Adrenal gland (tissue), 5 donors: ENCODE data around the gene TNC.

Experiments
- CTCF ChIP-seq, 6 experiments: fragments of 450-650 bp in 4 of 6; fragments of 200-600 bp in 2 of 6; sonication (generic) in 1 of 6; IDR thresholded peaks; 1 replicate in 5 of 6; 2 replicates in 1 of 6; pipeline versions ENCODE4 v1.5.1 to v1.8.0; 2016 to 2021; ENCODE audit warnings: antibody characterized with exemption in 6 of 6, mild to moderate bottlenecking in 2 of 6, moderate library complexity in 1 of 6
- POLR2A ChIP-seq, 2 donors: fragments of 450-650 bp; IDR thresholded peaks; one replicate each; pipeline ENCODE4 v1.6.1; 2017; ENCODE audit warnings: antibody characterized with exemption in 2 of 2, mild to moderate bottlenecking in 2 of 2, moderate library complexity in 1 of 2
- donor health status: DM: no; HTN: no; CAD: no.

GRCh38 chr9:115134941-115135340 is 17.0 kb upstream of the TNC start:
- TF ChIP-seq CTCF (IDR thresholded peaks at IDR 0.05), result no peak
- no peak for TF ChIP-seq POLR2A (IDR thresholded peaks at IDR 0.05)
